ENCODE measurements around the gene C16orf78.

The C16orf78 gene, protein sequence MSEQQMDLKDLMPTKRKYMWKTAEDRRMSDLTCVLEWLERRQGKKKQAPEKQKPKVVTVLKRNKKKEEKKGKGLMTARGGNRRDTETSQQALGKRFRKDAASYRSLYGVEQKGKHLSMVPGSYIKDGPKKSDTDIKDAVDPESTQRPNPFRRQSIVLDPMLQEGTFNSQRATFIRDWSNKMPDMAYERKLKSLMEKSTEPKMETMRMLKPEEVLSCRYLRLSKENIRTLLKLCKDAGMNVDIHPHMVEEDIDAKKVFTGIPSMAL

DNA sequence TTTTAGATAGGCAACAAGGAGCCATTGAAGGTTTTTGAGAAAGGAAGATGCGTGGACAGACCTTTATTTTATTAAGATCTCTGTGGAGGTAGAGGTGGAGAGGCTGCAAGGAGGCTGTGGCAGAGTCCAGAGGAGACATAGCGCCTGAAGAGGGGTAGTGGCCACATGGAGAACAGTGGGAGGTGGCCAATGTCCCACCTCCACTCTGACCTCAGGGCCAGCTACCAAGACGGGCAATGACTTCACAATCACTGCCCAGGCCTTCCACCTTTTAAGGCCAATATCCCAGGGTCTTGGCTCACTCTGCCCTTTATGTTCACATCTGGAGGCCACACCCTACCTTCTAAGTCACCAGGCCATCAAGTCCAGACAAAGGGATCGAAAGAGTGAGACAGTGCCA lies at the start of gene C16orf78:
Gene C16orf78, plus strand, starts transcription at position 301 of the 400 bp plus-strand sequence. CDS start 136 bp downstream, outside the sequence.
- DNase-seq (ENCODE audit: low spot score): no peak

DNA sequence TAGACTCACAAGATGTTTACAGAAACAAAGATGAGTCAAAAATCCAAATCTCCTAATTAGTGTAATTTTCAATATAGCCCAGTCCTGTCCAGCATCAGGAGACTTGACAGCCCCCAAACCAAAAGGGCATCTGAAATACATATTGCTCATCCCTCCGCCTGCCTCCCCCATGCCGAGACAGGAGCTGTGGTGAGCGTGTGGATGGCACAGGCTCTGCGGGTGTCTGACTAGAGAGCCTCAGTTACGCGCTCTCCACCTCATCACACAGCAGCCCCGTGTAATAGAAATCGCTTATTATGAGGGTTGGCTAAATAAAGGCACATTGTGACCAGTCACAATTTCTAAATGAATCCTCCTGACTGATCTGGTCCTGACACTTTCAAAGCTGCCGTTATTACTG lies 48.9 kb upstream of the C16orf78 start:
- DNase-seq (ENCODE audit: low spot score): no peak

DNA sequence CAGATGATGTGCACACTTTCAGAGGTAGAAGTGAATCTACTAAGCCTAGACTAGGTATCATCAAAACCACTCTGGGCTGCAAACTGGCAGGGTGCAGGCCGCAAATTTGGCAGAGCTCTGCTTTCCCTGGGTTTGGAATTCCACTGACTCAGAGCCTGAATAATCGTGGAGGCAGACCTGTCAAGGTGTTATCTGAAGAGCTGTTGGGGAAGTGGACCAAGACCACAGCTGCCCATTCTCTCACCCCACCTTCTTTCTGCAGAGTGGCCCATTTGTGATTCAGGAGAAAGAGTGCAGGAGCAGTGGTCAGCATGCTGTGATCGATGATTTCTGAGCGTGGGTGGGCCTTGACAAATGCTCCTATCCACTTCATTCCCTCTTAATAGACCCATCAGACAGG lies 46.1 kb upstream of the C16orf78 start:
- DNase-seq (ENCODE audit: low spot score): no peak

DNA sequence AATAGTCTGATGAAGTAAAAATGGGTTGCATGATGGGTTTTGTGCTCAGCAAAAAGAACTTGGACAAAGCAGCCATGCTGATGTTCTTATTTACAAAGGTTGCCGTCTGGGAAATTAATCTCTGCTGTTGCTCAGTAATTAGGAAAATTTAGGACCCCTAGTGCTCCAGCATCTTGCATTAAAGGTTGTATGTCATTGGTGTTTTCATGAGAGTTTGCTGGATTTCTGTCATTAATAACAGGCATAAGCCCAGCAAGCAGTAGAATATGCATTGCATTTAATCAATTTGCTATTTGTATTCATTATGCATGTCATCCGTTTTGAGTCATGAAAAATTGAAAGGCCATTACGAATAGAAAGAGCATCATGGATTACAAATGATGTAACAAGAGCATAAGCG lies 45.3 kb upstream of the C16orf78 start:
- no peak for DNase-seq (ENCODE audit: low spot score)

DNA sequence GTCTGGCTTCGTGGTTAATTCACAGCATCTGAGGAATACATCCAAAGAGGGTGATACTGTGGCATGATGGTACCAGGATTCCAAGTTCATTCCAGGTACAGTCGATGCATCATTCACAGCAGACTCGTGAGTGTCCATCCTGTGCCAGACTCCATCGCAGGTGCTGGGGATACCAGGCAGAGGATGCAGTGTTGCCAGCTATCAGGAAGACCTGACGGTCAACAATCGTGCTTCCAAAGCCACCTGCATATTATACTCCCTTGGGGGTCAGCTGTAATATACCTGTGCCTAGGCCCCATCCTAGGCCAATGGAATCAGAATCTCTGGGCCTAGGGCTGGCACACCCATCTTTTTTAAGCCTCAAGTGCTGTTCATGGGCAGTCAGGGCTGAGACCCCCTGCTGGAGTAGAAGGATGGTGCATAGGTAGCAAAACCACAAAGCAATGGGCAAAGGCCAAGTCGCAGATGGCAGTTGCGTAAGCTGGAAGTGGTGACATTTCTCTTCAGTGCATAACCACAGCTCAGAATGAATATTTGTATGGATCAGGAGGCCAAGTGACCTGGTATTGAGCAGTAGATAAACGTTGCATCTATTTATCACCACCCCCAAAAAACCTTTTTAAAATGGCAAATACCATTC lies 42.9 kb upstream of the C16orf78 start:
- no peak for DNase-seq (ENCODE audit: low spot score)

DNA sequence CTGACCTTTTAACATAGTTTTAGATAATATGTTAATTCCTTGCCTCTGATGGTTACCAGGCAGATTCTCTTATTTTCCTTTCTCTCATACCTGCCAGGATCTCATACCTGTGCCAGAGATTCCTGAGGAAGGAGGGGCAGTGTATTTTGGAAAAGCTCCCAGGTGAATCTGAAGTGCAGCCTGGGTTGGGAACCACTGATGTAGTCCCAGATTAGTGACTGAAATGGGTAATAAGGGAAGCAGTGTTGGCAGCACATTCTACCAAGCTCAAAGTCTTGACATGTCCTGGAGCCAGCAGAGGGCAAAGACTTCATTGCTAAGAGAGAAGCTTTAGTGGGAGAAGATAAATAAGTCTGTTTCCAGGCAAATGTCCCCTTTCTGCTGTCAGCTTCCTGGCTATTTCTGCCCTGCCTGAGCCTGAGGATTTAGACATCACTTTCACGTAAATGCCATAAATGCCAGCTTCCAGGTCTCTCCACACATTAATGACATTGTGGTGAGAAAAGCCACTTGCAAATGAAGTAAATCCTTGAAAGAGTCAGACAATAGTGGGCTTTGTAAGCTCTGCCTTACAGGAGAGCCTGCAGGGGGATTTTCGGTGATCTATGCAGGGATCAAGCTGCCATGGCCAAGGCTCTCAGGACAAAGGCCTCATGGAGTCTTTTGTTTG lies 40.9 kb upstream of the C16orf78 start:
- DNase-seq (ENCODE audit: low spot score): no peak

DNA sequence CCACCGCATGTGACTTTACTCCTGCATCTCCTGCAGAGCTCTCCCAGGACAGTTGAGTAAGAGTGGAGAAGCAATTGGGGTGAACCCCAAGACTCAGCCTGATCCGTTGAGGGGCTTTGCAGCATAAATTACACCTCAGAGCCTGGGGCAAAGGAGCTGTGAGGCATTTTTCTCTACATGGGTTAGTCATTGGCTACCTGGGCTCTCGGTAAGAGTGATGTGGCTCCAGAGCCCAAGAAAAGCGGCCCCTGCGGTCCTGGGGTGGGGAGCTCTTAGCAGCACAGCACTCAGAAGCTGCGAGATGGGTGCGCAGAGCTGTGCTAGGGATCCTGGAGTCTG lies 40.4 kb upstream of the C16orf78 start:
- no peak for DNase-seq (ENCODE audit: low spot score)

DNA sequence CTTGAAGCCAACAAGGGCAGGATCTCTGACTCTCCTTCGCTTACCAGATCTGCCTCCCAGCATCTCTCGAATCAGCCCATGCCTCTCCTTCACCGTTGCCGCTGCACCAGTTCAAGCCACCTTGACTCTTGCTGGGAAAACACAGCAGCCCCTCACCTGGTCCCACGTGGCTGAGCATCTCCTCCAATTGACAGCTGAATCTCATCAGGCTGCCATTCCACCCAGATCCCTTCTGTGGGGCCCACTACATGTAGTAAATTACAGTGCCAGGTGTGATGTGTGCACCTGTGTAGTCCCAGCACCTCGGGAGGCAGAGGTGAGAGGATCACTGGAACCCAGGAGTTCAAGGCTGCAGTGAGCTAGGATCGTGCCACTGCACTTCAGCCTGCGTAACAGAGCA lies 37.8 kb upstream of the C16orf78 start:
- DNase-seq (ENCODE audit: low spot score): no peak

DNA sequence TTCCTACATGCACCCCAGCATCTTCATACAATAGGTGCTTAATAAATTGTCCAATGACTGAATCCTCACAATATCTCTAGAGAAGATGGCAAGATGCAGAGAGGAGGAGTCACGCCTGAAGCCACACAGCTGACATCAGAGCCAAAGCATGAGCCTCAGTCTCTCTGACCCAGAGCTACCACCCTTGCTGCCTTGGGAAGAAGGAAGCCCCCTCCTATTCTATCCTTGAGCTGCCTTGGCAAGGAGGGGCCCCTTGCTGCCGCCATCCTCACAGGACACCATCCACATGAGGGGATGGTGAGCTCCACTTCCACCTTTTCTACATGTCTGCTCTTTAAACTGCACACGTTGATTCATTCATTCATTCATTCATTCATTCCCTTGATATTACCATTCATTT lies 37.0 kb upstream of the C16orf78 start:
- no peak for DNase-seq (ENCODE audit: low spot score)

DNA sequence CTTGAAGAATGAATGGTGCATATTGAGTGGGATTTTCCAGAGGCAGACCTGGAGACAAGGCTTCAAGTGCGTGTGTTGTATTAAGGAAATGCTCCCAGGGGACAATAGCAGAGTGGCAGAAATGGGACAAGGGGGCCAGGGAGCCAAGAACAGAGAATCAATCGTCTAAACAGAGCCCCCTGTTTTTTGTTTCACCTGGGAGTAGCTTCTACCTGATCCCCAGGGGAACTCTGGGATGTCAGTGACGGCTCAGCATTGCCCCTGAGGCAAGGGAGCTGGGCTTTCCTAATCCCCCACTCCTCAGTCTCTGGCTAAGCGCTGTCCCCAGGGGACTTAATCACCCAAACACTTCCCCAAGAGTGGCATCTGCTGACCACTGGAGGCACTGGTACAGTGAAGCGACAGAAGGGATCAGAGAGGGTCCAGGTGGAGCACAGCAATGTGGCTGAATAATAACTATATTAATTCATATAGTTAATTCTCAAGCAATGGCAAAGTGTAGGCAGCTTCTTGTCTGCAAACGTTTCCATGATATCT lies 35.7 kb upstream of the C16orf78 start:
- DNase-seq (ENCODE audit: low spot score): no peak

DNA sequence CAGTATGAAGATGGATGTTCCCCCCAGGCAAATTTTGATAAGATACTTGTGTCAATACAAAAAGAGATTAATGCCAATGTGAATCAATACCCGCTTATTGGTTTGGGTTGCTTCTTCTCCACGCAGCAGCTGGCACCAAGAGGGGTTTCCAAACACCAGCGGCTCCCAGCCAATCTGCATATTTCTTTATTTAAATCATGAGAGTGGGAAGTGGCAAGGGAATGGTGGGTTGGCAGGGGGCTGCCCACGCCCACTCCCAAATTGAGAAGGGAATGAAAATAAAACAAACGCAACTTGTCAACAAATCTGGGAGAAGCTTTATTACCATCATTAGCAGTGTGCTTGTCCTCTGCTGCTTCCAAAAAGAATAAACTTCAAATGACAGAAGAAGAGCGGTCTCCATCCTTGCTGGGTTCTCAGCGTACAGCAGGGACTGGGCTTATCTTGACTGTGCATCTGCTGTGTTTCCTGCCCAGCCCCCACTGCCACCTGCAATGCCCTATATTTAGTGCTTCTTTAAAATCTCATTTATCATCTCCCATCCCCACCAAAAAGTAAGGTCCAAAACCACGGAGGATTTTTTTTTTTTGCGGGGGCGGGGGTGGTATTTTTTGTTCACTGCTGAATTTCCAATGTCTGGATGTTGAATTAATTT lies 34.9 kb upstream of the C16orf78 start:
- no peak for DNase-seq (ENCODE audit: low spot score)

DNA sequence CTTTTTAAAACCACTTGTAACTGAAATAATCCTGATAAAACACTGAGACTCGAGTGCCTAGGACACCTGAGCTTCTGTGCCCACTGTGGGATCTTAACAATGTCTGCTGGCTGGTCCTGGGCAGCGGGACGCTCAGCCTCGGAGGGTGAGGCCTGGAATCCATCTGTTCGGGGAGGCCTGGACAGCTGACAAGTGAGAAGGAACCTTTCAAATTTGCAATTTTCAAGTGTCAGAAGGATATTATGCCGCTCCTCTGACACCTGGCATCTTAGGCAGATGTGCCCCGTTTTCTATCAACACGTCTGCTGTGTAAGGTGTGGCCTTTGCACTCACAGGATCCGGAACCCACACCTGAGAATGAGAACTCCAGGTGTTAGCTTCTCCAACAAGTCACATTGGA lies 33.1 kb upstream of the C16orf78 start:
- no peak for DNase-seq (ENCODE audit: low spot score)

DNA sequence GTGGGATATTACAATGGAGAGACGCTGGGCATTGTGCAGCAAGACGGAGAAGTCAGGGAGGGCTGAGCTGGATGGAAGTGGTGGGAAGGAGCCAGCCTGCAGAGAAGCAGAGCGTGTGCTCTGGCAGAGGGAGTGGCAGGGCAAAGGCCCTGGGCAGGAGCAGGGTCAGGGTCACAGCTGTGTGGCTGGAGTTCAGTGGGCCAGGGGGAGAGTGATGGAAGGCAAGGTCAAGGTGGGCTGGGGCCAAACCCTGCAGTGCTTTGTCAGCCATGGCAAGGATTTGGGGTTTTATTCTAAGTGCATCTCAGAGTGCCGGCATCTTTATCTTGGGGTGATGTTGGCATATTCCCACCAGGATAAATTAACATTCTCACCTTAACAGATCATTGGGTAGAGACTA lies 31.9 kb upstream of the C16orf78 start:
- no peak for DNase-seq (ENCODE audit: low spot score)

DNA sequence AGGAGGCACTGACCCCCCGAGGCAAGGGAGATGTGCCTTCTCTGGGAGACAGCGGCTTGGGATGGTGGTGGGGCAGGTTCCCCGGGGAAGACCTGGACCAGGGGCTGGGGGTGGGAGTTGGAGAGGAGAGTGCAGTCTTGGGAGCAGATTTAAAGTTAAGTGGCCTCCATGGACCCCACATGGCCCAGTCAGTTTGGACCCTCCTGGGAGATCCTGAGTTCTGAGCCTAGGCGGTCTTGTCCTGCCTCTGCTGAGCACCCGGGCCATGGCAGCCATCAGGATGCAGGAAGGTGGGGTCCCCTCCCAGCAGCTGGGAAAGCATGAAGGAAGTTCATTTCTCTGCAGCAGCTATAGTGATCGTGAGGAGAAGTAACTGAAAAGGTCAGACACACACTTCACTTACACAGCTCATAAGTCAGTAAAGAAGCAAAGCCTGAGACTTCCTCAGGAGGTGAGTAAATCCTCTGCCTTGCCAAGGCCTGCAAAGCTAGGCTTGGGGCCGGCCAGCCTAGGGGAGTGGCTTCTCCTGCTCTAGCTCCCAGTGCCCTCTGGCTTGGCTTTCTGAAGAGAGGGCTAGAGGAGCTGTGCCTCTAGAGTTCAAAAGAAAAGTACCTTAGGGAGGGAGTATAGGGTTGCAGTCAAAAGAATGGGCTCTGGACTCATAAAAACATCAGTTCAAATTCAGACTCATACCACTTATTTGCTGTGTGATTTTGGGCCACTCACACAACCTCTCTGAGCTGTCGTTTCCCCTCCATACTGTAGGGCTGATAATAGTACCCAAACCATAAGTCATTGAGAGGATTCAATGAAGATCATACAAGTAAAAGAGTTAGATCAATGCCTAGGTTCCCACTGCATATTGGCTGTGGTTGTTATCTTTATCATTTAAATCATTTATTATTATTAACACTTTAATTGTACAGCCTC lies 31.0 kb upstream of the C16orf78 start:
- no peak for DNase-seq (ENCODE audit: low spot score)

DNA sequence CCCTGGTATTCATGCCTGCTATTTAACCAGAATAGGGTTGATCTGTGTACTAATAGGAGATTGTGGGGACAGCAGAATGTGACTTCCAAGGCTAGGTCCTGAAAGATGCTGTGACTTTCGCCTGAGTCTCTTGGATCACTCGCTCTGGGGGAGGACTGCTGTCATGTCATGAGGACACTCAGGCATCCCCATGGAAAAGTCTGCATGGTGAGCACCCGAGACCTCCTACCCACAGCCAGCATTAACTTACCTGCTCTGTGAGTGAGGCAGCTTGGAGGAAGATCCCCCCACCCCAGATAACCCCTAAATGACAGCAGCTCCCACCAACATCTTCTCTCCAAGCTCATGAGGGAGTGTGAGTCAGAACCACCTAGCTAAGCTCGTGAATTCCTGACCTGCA lies 30.3 kb upstream of the C16orf78 start:
- DNase-seq (ENCODE audit: low spot score): no peak

DNA sequence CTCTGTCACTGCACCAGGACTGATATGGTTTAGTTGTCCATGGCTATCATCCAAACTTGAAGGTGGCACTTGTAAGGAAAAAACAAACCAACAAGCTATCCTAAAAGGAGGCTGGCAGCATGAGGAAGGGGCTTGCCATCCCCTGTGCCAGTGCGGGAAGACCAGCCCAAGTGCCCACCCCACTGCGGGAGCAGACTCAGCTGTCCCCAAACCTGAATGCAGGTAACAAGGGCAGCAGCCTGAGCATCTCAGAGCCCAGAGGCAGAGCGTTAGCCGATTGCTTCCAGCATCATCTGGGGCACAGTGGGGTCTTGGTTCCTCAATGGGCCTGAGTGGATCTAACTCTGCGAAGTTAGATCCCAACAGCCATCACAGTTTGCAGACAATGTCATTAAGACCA lies 29.2 kb upstream of the C16orf78 start:
- DNase-seq (ENCODE audit: low spot score): no peak

DNA sequence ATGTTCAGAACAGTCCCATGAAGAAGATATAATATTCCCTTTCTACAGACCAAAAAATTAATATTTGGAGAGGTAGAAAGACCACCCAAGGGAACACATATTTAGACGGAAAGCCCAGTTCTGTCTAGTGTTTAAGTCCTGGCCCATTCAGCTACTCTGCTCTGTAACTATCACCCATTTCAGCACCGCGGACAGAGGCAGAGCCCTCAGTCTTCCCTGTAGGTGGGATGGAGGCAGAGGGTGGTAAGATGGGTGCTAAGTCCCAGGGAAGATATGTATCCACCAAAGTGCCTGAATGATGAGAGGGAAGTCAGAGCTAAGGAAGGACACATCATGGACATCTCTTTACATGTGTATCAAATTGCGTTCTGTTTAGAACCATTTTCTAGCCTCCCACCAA lies 27.8 kb upstream of the C16orf78 start:
- DNase-seq (ENCODE audit: low spot score): peak; percentile 29

DNA sequence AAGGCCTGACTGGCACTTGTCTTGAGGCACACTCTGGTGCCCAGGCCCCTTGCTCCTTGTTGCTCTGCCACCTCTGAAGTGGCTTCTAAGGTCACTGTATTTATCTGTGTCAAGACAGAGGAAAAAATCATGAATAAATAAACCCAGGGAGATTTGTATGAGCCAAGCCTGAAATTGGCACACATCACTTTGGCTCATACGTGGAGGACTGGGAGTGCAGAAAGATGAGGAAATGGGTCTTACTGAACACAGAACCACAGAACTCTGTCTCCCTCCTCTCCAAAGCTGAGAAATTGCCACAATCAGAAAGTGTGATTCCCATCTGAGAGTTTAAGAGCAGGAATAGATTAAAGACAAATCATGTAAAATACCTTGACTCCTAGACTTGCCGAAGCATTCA lies 27.1 kb upstream of the C16orf78 start:
- no peak for DNase-seq (ENCODE audit: low spot score)

DNA sequence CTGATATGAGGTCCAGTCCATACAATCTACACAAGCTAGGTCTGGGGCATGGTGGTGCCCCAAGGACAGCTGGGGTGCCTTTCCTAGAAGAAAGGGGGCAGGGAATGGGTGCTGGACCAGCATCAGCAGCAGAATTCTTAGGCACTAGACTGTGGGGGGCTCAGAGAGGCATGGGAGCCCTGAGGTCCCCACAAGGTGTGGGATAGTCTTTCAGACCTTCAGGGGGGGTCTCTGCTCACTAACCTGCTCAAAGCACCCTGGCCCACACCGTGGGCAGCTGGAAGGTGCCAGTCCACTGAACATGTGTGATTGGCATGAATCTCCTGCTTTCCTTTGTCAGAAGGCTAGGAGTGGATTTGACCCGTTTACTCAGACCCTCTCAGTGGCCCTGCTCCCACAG lies 26.1 kb upstream of the C16orf78 start:
- no peak for DNase-seq (ENCODE audit: low spot score)

DNA sequence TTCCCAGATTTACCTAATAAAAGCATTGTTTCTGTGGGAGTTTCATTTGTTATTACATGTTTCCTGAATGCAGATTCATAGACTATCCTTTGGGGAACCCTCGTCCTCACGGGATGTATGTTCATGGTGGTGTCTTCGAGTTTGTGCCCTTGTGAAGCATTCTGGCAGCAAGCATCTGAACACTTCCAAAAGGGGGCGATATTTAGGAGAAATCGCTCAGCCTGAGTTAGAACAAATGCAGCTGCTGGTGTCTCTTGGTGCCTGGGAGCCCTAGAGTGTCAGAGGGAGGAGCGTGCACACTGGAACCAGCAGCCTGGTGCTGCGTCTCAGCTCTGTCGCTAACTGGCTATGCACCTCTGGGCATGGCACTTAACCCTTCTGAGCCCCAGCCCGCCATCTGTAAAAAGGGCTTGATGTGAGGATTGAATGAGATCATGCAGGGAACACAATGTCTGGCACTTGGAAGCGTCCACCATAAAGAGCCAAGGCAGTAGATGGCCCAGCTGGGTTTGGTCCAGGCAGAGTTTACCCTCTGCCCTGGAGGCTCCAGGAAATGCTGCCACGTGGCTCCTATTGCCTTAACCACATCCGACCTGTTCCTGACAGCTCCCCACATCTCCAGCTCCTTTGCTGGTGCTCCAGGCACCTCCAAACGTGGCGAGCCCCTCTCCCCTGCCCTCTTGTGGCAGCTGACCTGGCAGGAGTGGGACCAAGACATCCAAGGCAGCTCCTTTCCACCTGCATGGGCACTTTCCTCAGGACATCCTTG lies 25.0 kb upstream of the C16orf78 start:
- no peak for DNase-seq (ENCODE audit: low spot score)

Measured in RKO (cell line).